AG08395 (cell line): Measurements from ENCODE around the gene ZDHHC5.
A peak's percentile ranks its signal among the peaks of the same experiment; 100 is the strongest.

Experiments used
- DNase-seq: peaks from one replicate; pipeline ENCODE4 v3.0.0; 2012; ENCODE audit warnings: mixed read lengths, low spot score

The ZDHHC5 gene

GRCh38 chr11:57729479-57729878, 61.6 kb downstream of the ZDHHC5 start:
- no peak for DNase-seq

- DNase-seq = no peak
Measured at GRCh38 chr11:57732661-57733060, 64.7 kb downstream of the ZDHHC5 start.

GRCh38 chr11:57735619-57736298, 67.8 kb downstream of the ZDHHC5 start:
- no peak for DNase-seq

GRCh38 chr11:57741132-57742086, 73.5 kb downstream of the ZDHHC5 start, which contains the start of gene SELENOH:
TSS of gene SELENOH (plus strand) at chr11:57741491. CDS start at chr11:57741596, 105 bp downstream.
- peak; percentile 98 for DNase-seq

- DNase-seq = no peak
Measured at GRCh38 chr11:57742087-57742452, 74.2 kb downstream of the ZDHHC5 start.

- DNase-seq = no peak
Measured at GRCh38 chr11:57744357-57744756, 76.4 kb downstream of the ZDHHC5 start.

- DNase-seq = no peak
Measured at GRCh38 chr11:57745206-57745605, 77.3 kb downstream of the ZDHHC5 start.

- no peak for DNase-seq
Measured at GRCh38 chr11:57746920-57747319, 79.0 kb downstream of the ZDHHC5 start.
